IPS-20b (cell line): Measurements from ENCODE around the gene SASS6.
A peak's percentile ranks its signal among the peaks of the same experiment; 100 is the strongest.

ENCODE experiments used
- H3K27ac ChIP-seq: one replicate; pipeline ENCODE4 v1.5.1; 2013; ENCODE audit warnings: low read length
- H3K27me3 ChIP-seq: 2 replicates; pipeline ENCODE4 v1.6.1; 2013; ENCODE audit warnings: mild to moderate bottlenecking, low read length, inconsistent platforms; ENCODE audit not compliant: insufficient read depth
- H3K36me3 ChIP-seq: 2 replicates; pipeline ENCODE4 v1.6.1; 2013; ENCODE audit warnings: low read depth, mild to moderate bottlenecking, inconsistent platforms, low read length, moderate library complexity; ENCODE audit not compliant: insufficient read depth
- H3K4me1 ChIP-seq: 2 replicates; pipeline ENCODE4 v1.6.1; 2013; ENCODE audit warnings: mild to moderate bottlenecking, control low read depth, inconsistent platforms, low read length, moderate library complexity; ENCODE audit not compliant: insufficient read depth
- H3K4me3 ChIP-seq: 2 replicates; pipeline ENCODE4 v1.5.1; 2013; ENCODE audit warnings: mild to moderate bottlenecking, low read length, inconsistent platforms
- H3K9ac ChIP-seq: 2 replicates; pipeline ENCODE4 v1.6.1; 2013; ENCODE audit warnings: low read depth, mild to moderate bottlenecking, inconsistent platforms, low read length, moderate library complexity
- H3K9me3 ChIP-seq: 2 replicates; pipeline ENCODE4 v1.6.1; 2013; ENCODE audit warnings: mild to moderate bottlenecking, low read depth, low read length, inconsistent platforms; ENCODE audit not compliant: insufficient read depth

SASS6 gene

GRCh38 chr1:100038660-100039287 lies 94.0 kb downstream of the SASS6 start:
- H3K36me3 ChIP-seq, result peaks cover 3% of the 10 kb centered on the region; the same call in 1 of the 2 replicates
- H3K4me1 ChIP-seq, result peaks cover 10% of the 10 kb centered on the region; the same call in 1 of the 2 replicates
- peaks cover 2% of the 10 kb centered on the region; the same call in 1 of the 2 replicates for H3K9me3 ChIP-seq
- peak overlapping the region; percentile 81 for H3K27ac ChIP-seq
- H3K27me3 ChIP-seq, result no peaks in the 10 kb centered on the region
- H3K4me3 ChIP-seq, result peak overlapping the region; percentile 87
- H3K9ac ChIP-seq, result peak overlapping the region; percentile 94

- H3K9ac ChIP-seq, result peak overlapping the region; percentile 94
- H3K27me3 ChIP-seq, result no peaks in the 10 kb centered on the region
- peaks cover 10% of the 10 kb centered on the region; the same call in 1 of the 2 replicates for H3K4me1 ChIP-seq
- H3K36me3 ChIP-seq, result no peaks in the 10 kb centered on the region
- H3K27ac ChIP-seq, result peak overlapping the region; percentile 81
- H3K9me3 ChIP-seq, result no peaks in the 10 kb centered on the region
- peak overlapping the region; percentile 87 for H3K4me3 ChIP-seq
Observed at GRCh38 chr1:100037927-100038659, 94.6 kb downstream of the SASS6 start.

- H3K4me3 ChIP-seq, result peak overlapping the region; percentile 87
- H3K27ac ChIP-seq, result peak overlapping the region; percentile 81
- peak overlapping the region; percentile 94 for H3K9ac ChIP-seq
- H3K9me3 ChIP-seq, result no peaks in the 10 kb centered on the region
- H3K36me3 ChIP-seq, result no peaks in the 10 kb centered on the region
- H3K4me1 ChIP-seq, result peaks cover 10% of the 10 kb centered on the region; the same call in 1 of the 2 replicates
- no peaks in the 10 kb centered on the region for H3K27me3 ChIP-seq
Observed at GRCh38 chr1:100037656-100037926, 95.1 kb downstream of the SASS6 start.

GRCh38 chr1:100036718-100037655 lies 95.7 kb downstream of the SASS6 start:
- H3K4me1 ChIP-seq, result peaks cover 6% of the 10 kb centered on the region; the same call in 1 of the 2 replicates
- no peaks in the 10 kb centered on the region for H3K27me3 ChIP-seq
- H3K4me3 ChIP-seq, result peak overlapping the region; percentile 87
- H3K27ac ChIP-seq, result peak overlapping the region; percentile 81
- H3K9me3 ChIP-seq, result no peaks in the 10 kb centered on the region
- H3K36me3 ChIP-seq, result no peaks in the 10 kb centered on the region
- H3K9ac ChIP-seq, result peak overlapping the region; percentile 94

GRCh38 chr1:100035214-100035613 lies 97.5 kb downstream of the SASS6 start:
- H3K27ac ChIP-seq, result no peak overlapping the region
- peak overlapping the region; percentile 6; the same call in 1 of the 2 replicates for H3K9ac ChIP-seq
- H3K4me3 ChIP-seq, result peak overlapping the region; percentile 28; the same call in 1 of the 2 replicates
- no peaks in the 10 kb centered on the region for H3K27me3 ChIP-seq
- no peaks in the 10 kb centered on the region for H3K9me3 ChIP-seq
- H3K36me3 ChIP-seq, result no peaks in the 10 kb centered on the region
- peaks cover 7% of the 10 kb centered on the region; the same call in 1 of the 2 replicates for H3K4me1 ChIP-seq

GRCh38 chr1:100034470-100034869 lies 98.3 kb downstream of the SASS6 start:
- Histone ChIP-seq H3K36me3 (no peaks in the 10 kb centered on the region), H3K27ac (no peak overlapping the region), H3K9ac (peak overlapping the region; percentile 6; the same call in 1 of the 2 replicates), H3K4me3 (no peak overlapping the region), H3K27me3 (no peaks in the 10 kb centered on the region), H3K4me1 (peaks cover 3% of the 10 kb centered on the region; the same call in 1 of the 2 replicates), H3K9me3 (no peaks in the 10 kb centered on the region)
